SK-MEL-5 (cell line): ENCODE measurements around the gene CPN1. TPM values are rescaled to one million over a fixed set of nuclear protein-coding genes. Genes with fewer than 3 reads are reported as not detected.
A peak's percentile ranks its signal among the peaks of the same experiment; 100 is the strongest.
"Not testable (repeated sequence)": the region's sequence is repeated elsewhere in the genome, so short reads cannot be mapped to it uniquely, and the experiment has no call there.

Experiments
- DNase-seq: peaks from one replicate; pipeline ENCODE4 v3.0.0-alpha.2; 2016; ENCODE audit warnings: low read depth, low spot score
- in situ Hi-C: cut with HindIII; loops from 2 replicates; pipeline ENCODE4 v1.10.0; 2016; ENCODE audit warnings: low sequenced_read_pairs, high pct_unique_total_duplicates, low pct_unique_long_range_greater_than_20kb
- polyA plus RNA-seq, 2 experiments: library from polyadenylated mRNA; depleted of rRNA; stranded (reverse); fragments of >200 nt; gene quantifications; 2 replicates each; pipeline ENCODE4 v1.2.3, GENCODE V29; 2015
- total RNA-seq: library from RNA; depleted of rRNA; stranded (reverse); fragments of >200 nt; shearing (Covaris generic); gene quantifications from 2 replicates; pipeline ENCODE4 v1.2.3, GENCODE V29; 2014; rRNA removed

The CPN1 gene
- 69.4 and 74.7 TPM in 2 replicates for total RNA-seq
- 57.8 and 58.9 TPM in 2 replicates for polyA plus RNA-seq (2015; cell fraction: cytosol; rRNA removed)
- 39.8 and 42.2 TPM in 2 replicates for polyA plus RNA-seq (2015; cell fraction: nucleus; rRNA removed)

DNA sequence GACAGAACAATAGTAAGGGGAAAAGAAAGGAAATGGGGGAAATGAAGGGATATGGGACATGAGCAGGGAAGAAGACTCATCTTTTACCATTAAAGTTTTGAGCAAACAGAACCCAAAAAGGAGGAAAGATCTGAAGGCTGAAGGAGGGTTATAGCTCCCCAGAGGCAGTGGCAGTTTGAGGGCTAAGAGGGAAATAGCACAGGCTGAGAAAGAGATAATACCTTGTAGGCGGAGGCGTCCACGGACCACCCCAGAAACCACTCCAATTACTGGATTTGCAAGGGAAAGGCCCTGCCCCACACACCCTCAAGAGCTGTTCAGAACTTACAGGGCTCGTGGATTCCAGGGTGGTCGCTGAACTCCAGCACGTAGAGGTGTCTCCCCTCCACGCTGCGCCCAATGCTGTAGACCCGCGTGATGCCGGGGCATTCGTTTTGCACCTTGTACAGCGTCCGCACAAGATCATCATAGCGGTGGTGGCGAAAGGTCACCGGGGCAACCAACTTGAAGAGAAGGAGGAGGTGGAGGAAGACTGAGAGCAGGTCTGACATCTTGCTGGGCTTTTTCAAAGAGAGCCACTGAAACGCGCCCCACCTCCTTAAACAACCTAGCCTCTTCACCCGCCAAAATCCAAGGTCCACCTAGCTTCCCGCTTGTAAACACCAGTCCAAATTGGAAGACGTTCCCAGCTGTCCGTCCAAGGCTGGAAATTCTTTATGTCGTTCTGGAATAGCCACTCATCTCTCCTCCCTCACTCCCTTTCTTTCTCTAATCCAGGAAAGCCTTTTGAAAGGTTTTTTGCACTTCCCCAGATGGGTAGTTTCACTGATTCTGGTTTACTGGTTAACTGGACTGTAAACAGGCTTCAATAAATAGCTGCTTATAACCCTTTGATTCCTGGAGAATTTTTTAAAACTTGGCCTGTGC is at the start of gene CPN1:
Gene CPN1 (minus strand): TSS at position 795 of the 927 bp plus-strand sequence. CDS start 244 bp downstream, at position 551.
- in situ Hi-C loops: no loop called here
- no peak for DNase-seq

DNA sequence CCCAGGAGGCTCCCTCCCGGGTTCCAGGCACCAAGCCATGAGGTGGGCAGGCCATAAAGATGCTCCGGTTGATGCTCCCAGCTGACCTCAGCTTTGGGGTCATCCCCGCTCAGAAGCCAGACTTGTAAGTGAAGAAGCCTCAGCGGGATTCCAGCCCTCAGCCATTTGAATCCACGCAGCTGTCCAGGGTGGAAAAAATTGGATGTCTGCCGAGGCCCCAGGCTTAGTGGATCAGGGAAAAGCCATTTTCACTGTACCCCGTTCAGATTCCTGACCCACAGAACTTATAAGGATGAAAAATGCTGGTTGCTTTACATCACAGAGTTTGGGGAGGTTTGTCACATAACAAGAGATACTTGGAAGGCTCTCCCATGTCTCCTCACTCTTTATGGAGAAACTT is 49.2 kb upstream of the CPN1 start:
- in situ Hi-C loops: no loop called here

DNA sequence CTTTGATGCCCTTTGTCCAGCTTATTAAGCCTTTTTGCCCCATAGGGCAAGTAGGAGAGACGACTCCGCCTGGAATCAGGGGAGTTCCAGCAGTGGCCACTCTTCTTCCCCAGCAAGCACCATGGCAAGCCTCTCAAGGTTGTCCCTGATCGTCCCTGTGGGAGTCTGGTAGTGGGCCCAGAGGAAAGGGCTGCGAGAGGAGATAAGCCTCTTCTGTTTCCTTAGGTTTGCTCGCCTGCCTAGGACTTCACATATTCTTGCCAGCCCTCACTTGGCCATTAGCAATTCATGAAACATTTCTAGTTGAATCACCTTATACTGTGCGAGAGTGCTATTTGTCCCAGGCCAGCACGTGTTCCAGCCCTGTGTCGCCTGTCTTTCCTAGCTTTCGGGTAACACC is 47.8 kb upstream of the CPN1 start:
- in situ Hi-C loops: no loop called here
- no peak for DNase-seq

More for the DNA sequence above, 49.2 kb upstream of the CPN1 start:
- DNase-seq: no peak

DNA sequence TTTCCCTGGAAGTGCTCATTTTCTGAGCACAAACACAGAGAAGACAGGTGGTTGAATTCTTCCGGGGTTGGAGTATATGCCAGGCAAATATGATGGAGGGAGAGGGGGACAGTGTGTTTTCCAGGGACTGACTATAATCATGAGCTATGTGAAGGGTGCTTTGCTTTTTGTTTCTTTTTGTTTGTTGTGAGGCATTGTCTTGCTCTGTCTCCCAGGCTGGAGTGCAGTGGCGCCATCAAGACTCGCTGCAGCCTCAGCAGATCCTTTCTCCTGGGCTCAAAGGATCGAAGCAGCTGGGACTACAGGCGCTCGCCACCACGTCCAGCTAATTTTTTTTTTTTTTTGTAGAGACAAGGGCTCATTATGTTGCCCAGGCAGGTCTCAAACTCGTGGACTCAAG is 47.3 kb upstream of the CPN1 start:
- DNase-seq: no peak
- in situ Hi-C loops: no loop called here

GRCh38 chr10:100125335-100125734 is 43.7 kb upstream of the CPN1 start:
- in situ Hi-C loops, DNase-seq: not testable (repeated sequence)

DNA sequence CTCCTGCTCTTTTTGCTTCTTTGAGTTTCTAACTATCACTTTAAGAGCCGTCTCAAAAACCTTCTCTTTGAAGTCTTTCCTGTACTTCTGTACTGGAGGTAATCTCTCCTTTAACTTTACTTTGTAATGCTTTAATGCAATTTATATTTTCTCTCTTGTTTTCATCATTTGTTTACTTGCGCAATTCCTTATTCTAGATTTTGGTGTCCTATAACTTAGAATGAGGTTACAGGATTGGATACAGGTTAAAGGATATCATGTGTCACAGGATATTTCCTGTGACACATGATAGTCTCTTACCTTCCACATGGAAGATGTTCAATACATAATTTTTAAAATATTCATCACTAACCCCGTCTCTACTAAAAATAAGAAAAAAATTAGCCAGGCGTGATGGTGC is 42.4 kb upstream of the CPN1 start:
- DNase-seq: no peak
- in situ Hi-C loops: no loop called here

DNA sequence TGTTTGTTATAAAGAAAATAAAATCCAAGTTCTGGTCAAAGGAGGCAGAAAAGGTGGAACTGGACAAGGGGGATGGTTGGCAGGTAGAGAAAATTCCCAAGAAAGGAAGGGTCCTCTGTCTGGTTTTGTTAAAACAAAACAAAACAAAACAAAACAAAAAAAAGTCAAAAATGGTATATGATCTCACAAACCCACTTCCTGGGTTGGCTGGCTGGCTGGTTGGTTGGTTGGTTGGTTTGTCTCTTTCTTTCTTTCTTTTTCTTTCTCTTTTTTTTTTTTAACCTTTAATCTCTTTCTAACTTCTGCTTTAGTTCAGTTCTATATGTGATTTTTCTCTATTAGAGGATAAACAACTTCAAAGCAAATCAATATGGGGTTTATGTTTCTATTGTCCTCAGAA is 41.1 kb upstream of the CPN1 start:
- in situ Hi-C loops: no loop called here
- DNase-seq: no peak

DNA sequence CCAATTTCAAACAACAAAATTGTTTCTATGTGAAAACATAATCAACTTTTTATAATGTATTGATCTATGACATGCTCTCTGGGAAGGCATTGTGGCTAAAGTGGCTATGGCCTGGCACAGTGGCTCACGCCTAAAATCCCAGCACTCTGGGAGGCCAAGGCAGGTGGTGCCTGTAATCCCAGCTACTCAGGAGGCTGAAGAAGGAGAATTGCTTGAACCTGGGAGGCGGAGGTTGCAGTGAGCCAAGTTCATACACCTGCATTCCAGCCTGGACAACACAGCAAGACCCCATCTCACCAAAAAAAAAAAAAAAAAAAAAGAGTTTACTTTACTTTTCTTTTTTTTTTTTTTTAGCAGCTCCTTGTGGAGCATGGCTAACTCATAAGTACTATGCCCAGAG is 38.9 kb upstream of the CPN1 start:
- in situ Hi-C loops: no loop called here

DNA sequence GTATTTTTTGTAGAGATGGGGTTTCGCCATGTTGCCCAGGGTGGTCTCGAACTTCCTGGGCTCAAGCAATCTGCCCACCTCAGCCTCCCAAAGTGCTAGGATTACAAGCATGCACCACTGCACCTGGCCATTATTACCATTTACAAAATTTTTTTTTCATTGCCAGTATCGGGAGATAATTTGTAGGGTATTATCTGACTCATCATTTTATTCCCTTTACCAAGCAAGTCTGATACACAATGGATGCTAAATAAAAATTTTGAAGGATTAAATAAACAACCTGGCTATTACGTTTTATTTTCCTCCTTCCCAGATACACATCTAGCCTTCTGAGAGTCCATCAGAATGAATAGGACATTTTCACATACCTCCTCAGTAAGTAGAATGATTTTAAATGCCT is 38.1 kb upstream of the CPN1 start:
- no peak for DNase-seq
- in situ Hi-C loops: no loop called here

More for the DNA sequence above, 38.9 kb upstream of the CPN1 start:
- DNase-seq: no peak

DNA sequence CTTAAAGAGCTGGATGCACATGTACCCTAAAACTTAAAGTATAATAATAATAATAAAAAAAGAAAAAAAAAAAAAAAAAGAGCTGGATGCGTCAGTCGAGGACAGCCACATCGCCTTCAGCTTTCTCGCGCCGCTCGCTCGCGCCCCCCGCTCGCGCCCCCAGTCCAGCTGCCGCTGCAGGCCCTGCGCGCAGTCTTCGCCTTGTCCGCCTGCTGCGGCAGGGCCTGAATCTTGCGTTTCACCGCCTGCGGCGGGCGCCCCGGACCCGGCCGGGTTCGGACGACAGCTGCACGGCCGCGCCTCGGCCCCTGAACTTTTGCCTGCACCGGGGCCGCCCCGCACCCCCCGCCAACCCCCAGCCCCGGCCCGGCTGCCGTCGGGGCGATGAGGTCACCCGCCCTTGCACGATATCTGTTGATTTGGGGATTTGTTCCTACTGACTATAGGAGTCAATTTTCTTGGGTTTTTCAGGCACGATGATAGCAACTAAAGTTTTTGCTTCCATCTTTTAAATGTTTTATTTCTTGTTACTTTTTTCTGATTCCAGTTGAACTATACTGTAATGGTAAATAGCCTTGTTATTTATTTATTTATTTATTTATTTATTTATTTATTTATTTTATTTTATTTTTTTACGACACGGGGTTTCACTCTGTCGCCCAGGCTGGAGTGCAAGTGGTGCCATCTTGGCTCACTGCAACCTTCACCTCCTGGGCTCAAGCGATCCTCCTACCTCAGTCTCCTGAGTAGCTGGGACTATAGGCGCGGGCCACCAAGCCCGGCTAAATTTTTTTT is 33.5 kb upstream of the CPN1 start:
- DNase-seq: no peak
- in situ Hi-C loops: no loop called here

GRCh38 chr10:100114460-100114859 is 32.8 kb upstream of the CPN1 start:
- in situ Hi-C loops: no loop called here
- DNase-seq: no peak

DNA sequence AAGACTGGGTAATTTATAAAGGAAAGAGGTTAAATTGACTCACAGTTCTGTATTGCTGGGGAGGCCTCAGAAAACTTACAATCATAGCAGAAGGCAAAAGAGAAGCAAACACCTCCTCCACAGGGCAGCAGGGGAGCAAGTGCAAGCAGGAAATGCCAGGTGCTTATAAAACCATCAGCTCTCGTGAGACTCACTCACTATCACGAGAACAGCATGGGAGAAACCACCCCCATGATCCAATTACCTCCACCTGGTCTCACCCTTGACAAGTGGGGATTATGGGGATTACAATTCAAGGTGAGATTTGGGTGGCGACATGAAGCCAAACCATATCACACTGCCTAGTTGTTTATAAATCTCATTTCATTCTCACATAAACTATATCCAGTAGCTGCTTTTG is 28.0 kb upstream of the CPN1 start:
- in situ Hi-C loops: no loop called here
- no peak for DNase-seq

DNA sequence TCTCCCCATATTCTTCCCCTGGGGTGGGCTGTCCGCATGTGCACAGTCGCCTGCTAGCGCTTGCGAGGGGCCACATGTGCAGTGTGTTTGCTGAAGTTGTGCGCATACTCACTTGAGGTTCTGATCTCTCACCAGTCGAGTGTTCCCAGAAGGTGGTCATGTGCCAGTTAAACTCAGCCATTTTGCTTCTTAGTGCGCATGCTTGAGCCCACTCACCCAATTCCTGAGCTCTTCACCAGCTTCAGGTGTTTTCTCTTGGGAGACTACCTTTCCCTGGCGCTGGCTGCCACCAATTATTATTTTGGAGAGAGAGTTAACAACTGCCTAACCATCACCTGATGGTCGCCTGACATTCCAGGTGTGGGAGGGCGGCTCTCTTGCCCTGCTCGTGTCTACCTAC is 25.2 kb upstream of the CPN1 start:
- DNase-seq: no peak
- in situ Hi-C loops: no loop called here

DNA sequence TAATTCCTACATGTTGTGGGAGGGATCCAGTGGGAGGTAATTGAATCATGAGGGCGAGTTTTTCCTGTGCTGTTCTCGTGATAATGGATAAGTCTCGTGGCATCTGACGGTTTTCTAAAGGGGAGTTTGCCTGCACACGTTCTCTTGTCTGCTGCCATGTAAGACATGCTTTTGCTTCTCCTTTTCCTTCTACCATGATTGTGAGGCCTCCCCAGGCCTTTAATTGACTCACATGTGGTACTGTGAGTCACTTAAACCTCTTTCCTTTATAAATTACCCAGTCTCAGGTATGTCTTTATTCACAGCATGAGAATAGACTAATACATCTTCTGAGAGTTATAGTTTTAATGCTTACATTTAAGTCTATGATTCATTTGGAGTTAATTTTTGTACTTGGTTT is 22.6 kb upstream of the CPN1 start:
- in situ Hi-C loops: no loop called here

GRCh38 chr10:100103581-100103980 is 21.9 kb upstream of the CPN1 start:
- no peak for DNase-seq
- in situ Hi-C loops: no loop called here

More for the DNA sequence above, 22.6 kb upstream of the CPN1 start:
- DNase-seq: no peak

- peak; percentile 15 for DNase-seq
- in situ Hi-C loops: no loop called here
Observed at GRCh38 chr10:100101192-100102076, 19.8 kb upstream of the CPN1 start.

- DNase-seq: peak; percentile 64
- in situ Hi-C loops: no loop called here
Observed at GRCh38 chr10:100100651-100101184, 19.0 kb upstream of the CPN1 start.
